ENCODE results near the gene MANEAL. TPM values are rescaled to one million over a fixed set of nuclear protein-coding genes. Genes with fewer than 3 reads are reported as not detected.

MANEAL gene
- total and polyA plus RNA-seq, 2 of the 13 experiments (the other 11 are each of a cell fraction or from before 2014, with no cell fraction given) = 20.8 to 26.4 TPM

DNA sequence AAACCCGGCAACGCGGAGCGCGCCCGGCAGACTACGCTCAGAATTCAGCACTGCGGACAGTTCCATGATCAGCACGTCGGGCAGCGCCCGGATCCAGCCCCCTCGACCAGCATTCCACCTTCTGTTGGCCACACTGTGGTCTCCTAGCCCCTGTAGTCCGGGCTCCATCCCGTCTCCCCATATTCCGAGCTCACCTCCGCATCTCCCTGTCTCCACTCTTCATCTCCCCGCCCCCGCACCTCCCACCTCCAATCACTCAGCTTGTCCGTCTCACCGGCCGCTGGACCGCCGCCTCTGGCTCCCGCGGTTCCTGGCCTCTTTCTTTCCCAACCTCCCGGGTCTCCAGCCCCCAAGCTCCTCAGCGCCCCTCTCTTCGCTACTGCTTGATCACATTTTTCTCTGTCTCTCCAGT lies 29.2 kb upstream of the MANEAL start (continued):
- peak; percentile 97 for TF ChIP-seq GLMP (CRISPR knock-in tag; IDR thresholded peaks at IDR 0.05; ENCODE audit: borderline replicate concordance)
- TF ChIP-seq ZNF34 (CRISPR knock-in tag; IDR thresholded peaks at IDR 0.05; ENCODE audit: borderline replicate concordance) = 0 out of 2 replicates have a peak, but pooled peaks have one; percentile 53
- TF ChIP-seq NCOA1 (CRISPR knock-in tag; IDR thresholded peaks at IDR 0.05) = peak; percentile 98
- TF ChIP-seq NFIB (CRISPR knock-in tag; IDR thresholded peaks at IDR 0.05; ENCODE audit: borderline replicate concordance) = no peak
- TF ChIP-seq ZNF431 (CRISPR knock-in tag; IDR thresholded peaks at IDR 0.05; ENCODE audit: borderline replicate concordance, low read depth) = peak; percentile 98
- TF ChIP-seq EEA1 (CRISPR knock-in tag; IDR thresholded peaks at IDR 0.05; ENCODE audit: borderline replicate concordance) = peak; percentile 99
- peak; percentile 96 for TF ChIP-seq ZNF17 (CRISPR knock-in tag; IDR thresholded peaks at IDR 0.05)
- peak; percentile 54; the same call in 1 of the 2 replicates for TF ChIP-seq SP2 (CRISPR knock-in tag; IDR thresholded peaks at IDR 0.05)
- TF ChIP-seq ZNF83 (CRISPR knock-in tag; IDR thresholded peaks at IDR 0.05; ENCODE audit: borderline replicate concordance) = peak; percentile 100
- no peak for TF ChIP-seq SP1 (IDR thresholded peaks at IDR 0.05)
- TF ChIP-seq SP1 (CRISPR knock-in tag; IDR thresholded peaks at IDR 0.05) = peak; percentile 82
- peak; percentile 89 for TF ChIP-seq PPARG (CRISPR knock-in tag; conservative IDR thresholded peaks at IDR 0.05)
- no peak for TF ChIP-seq MBNL3 (CRISPR knock-in tag; conservative IDR thresholded peaks at IDR 0.05)
- TF ChIP-seq ZNF891 (CRISPR knock-in tag; IDR thresholded peaks at IDR 0.05) = peak; percentile 99
- TF ChIP-seq GATAD2A (CRISPR knock-in tag; IDR thresholded peaks at IDR 0.05) = peak; percentile 63; the same call in 1 of the 2 replicates
- no peak for TF ChIP-seq SYNCRIP (IDR thresholded peaks at IDR 0.05; ENCODE audit: insufficient read depth, low read depth, low read length)
- peak; percentile 98 for TF ChIP-seq EED (CRISPR knock-in tag; IDR thresholded peaks at IDR 0.05)
- TF ChIP-seq ISL2 (CRISPR knock-in tag; IDR thresholded peaks at IDR 0.05) = peak; percentile 92
- peak; percentile 99 for TF ChIP-seq KLF12 (CRISPR knock-in tag; IDR thresholded peaks at IDR 0.05; ENCODE audit: borderline replicate concordance)
- peak; percentile 98 for TF ChIP-seq ATF5 (CRISPR knock-in tag; IDR thresholded peaks at IDR 0.05; ENCODE audit: low read depth)
- TF ChIP-seq TBL1XR1 (IDR thresholded peaks at IDR 0.05; ENCODE audit: borderline replicate concordance, low read length, partially characterized antibody) = no peak
- peak; percentile 55 for TF ChIP-seq PHF5A (CRISPR knock-in tag; IDR thresholded peaks at IDR 0.05; ENCODE audit: low read depth, unreplicated experiment)
- TF ChIP-seq, protein P1, sequence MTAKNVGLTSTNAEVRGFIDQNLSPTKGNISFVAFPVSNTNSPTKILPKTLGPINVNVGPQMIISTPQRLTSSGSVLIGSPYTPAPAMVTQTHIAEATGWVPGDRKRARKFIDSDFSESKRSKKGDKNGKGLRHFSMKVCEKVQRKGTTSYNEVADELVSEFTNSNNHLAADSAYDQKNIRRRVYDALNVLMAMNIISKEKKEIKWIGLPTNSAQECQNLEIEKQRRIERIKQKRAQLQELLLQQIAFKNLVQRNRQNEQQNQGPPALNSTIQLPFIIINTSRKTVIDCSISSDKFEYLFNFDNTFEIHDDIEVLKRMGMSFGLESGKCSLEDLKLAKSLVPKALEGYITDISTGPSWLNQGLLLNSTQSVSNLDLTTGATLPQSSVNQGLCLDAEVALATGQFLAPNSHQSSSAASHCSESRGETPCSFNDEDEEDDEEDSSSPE (CRISPR knock-in tag; IDR thresholded peaks at IDR 0.05) = peak; percentile 75
- TF ChIP-seq, protein P2, sequence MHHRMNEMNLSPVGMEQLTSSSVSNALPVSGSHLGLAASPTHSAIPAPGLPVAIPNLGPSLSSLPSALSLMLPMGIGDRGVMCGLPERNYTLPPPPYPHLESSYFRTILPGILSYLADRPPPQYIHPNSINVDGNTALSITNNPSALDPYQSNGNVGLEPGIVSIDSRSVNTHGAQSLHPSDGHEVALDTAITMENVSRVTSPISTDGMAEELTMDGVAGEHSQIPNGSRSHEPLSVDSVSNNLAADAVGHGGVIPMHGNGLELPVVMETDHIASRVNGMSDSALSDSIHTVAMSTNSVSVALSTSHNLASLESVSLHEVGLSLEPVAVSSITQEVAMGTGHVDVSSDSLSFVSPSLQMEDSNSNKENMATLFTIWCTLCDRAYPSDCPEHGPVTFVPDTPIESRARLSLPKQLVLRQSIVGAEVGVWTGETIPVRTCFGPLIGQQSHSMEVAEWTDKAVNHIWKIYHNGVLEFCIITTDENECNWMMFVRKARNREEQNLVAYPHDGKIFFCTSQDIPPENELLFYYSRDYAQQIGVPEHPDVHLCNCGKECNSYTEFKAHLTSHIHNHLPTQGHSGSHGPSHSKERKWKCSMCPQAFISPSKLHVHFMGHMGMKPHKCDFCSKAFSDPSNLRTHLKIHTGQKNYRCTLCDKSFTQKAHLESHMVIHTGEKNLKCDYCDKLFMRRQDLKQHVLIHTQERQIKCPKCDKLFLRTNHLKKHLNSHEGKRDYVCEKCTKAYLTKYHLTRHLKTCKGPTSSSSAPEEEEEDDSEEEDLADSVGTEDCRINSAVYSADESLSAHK (CRISPR knock-in tag; IDR thresholded peaks at IDR 0.05; ENCODE audit: borderline replicate concordance) = peak; percentile 98
- peak; percentile 88 for TF ChIP-seq CSRNP1 (CRISPR knock-in tag; IDR thresholded peaks at IDR 0.05)

Measured in HepG2 (cell line).